Peyer's patch (tissue), 4 donors: ENCODE data around the gene TNFRSF19. TPM values are rescaled to one million over a fixed set of nuclear protein-coding genes. Genes with fewer than 3 reads are reported as not detected.

Experiments
- DNase-seq, 3 donors: peaks; one replicate each; pipeline ENCODE4 v3.0.0-alpha.2; 2017 to 2019
- H3K27ac ChIP-seq, 4 donors: fragments of 200-600 bp; sonication (generic); one replicate each; pipeline ENCODE4 v1.5.1; 2016 to 2019
- H3K27me3 ChIP-seq, 2 donors: fragments of 200-600 bp; sonication (generic); one replicate each; pipeline ENCODE4 v1.5.1; 2019
- H3K36me3 ChIP-seq, 3 donors: fragments of 200-600 bp; sonication (generic); one replicate each; pipeline ENCODE4 v1.5.1; 2016 to 2019
- H3K4me1 ChIP-seq, 4 donors: fragments of 200-600 bp; sonication (generic); one replicate each; pipeline ENCODE4 v1.5.1; 2016 to 2019
- H3K4me3 ChIP-seq, 4 donors: fragments of 200-600 bp; sonication (generic); 1 replicate in 3 of 4; 2 replicates in 1 of 4; pipeline ENCODE4 v1.5.1; 2016 to 2019; ENCODE audit warnings: mild to moderate bottlenecking in 1 of 4
- H3K9me3 ChIP-seq, 4 donors: fragments of 200-600 bp; sonication (generic); one replicate each; pipeline ENCODE4 v1.5.1; 2016 to 2019; ENCODE audit warnings: mild to moderate bottlenecking in 1 of 4
- CTCF ChIP-seq, 6 experiments: fragments of 450-650 bp in 4 of 6; fragments of 200-600 bp in 2 of 6; sonication (generic) in 1 of 6; IDR thresholded peaks; one replicate each; pipeline ENCODE4 v1.5.1; 2017 to 2019; ENCODE audit warnings: antibody characterized with exemption in 6 of 6, mild to moderate bottlenecking in 3 of 6, moderate library complexity in 1 of 6
- POLR2A ChIP-seq, 2 donors: fragments of 450-650 bp; IDR thresholded peaks; one replicate each; pipeline ENCODE4 v1.5.1; 2017; ENCODE audit warnings: antibody characterized with exemption in 2 of 2, mild to moderate bottlenecking in 2 of 2, moderate library complexity in 2 of 2
- total RNA-seq, 4 donors: library from RNA; depleted of rRNA; stranded (reverse); fragments of >200 nt; gene quantifications; one replicate each; pipeline ENCODE4 v1.1.0, GENCODE V29; 2016

TNFRSF19 gene
- total RNA-seq, 4 donors from 2014 or later: 0.94 to 1.7 (median 1.2) TPM; not detected in 1

GRCh38 chr13:23687614-23688013 lies 117.4 kb downstream of the TNFRSF19 start:
- no peaks in the 10 kb centered on the region for H3K36me3 ChIP-seq
- H3K4me1 ChIP-seq: no peaks in the 10 kb centered on the region
- no peak for DNase-seq
- no peaks in the 10 kb centered on the region for H3K27me3 ChIP-seq
- no peak overlapping the region for H3K27ac ChIP-seq
- H3K4me3 ChIP-seq: no peak overlapping the region
- no peak for TF ChIP-seq POLR2A (IDR thresholded peaks at IDR 0.05)
- H3K9me3 ChIP-seq: no peaks in the 10 kb centered on the region

GRCh38 chr13:23688336-23688735 lies 118.1 kb downstream of the TNFRSF19 start:
- TF ChIP-seq POLR2A (IDR thresholded peaks at IDR 0.05) (no peak), CTCF (IDR thresholded peaks at IDR 0.05) (no peak)
- H3K4me1 ChIP-seq: no peaks in the 10 kb centered on the region
- no peaks in the 10 kb centered on the region for H3K27me3 ChIP-seq
- no peak for DNase-seq
- H3K36me3 ChIP-seq: no peaks in the 10 kb centered on the region
- no peak overlapping the region for H3K27ac ChIP-seq
- H3K9me3 ChIP-seq: no peaks in the 10 kb centered on the region
- no peak overlapping the region for H3K4me3 ChIP-seq

- Histone ChIP-seq H3K9me3 (no peaks in the 10 kb centered on the region), H3K27me3 (no peaks in the 10 kb centered on the region), H3K27ac (no peak overlapping the region), H3K36me3 (no peaks in the 10 kb centered on the region), H3K4me3 (no peak overlapping the region), H3K4me1 (peaks cover 0 to 3% (median 0%) of the 10 kb centered on the region in 4 donors)
- DNase-seq: no peak
- TF ChIP-seq POLR2A (IDR thresholded peaks at IDR 0.05) (no peak), CTCF (IDR thresholded peaks at IDR 0.05) (no peak)
Observed at GRCh38 chr13:23690668-23691067, 120.5 kb downstream of the TNFRSF19 start.

GRCh38 chr13:23692816-23693215 lies 122.6 kb downstream of the TNFRSF19 start:
- DNase-seq: no peak
- TF ChIP-seq CTCF (IDR thresholded peaks at IDR 0.05) (no peak), POLR2A (IDR thresholded peaks at IDR 0.05) (no peak)
- Histone ChIP-seq H3K27ac (no peak overlapping the region), H3K4me1 (peaks cover 0 to 9% (median 4%) of the 10 kb centered on the region in 4 donors), H3K36me3 (no peaks in the 10 kb centered on the region), H3K27me3 (no peaks in the 10 kb centered on the region), H3K4me3 (no peak overlapping the region), H3K9me3 (no peaks in the 10 kb centered on the region)

- Histone ChIP-seq H3K36me3 (no peaks in the 10 kb centered on the region), H3K4me3 (peak overlapping the region in 1 of 4 donors; percentile 20), H3K4me1 (peaks cover 0 to 9% (median 4%) of the 10 kb centered on the region in 4 donors), H3K27me3 (no peaks in the 10 kb centered on the region), H3K9me3 (no peaks in the 10 kb centered on the region), H3K27ac (no peak overlapping the region)
- DNase-seq: no peak
- TF ChIP-seq POLR2A (IDR thresholded peaks at IDR 0.05) (no peak), CTCF (IDR thresholded peaks at IDR 0.05) (no peak)
Observed at GRCh38 chr13:23695196-23695595, 125.0 kb downstream of the TNFRSF19 start.

- Histone ChIP-seq H3K9me3 (no peaks in the 10 kb centered on the region), H3K27me3 (no peaks in the 10 kb centered on the region), H3K36me3 (no peaks in the 10 kb centered on the region), H3K4me3 (peak overlapping the region; percentile 2 to 29 (median 18)), H3K27ac (peak overlapping the region in 1 of 4 donors; percentile 40), H3K4me1 (peaks cover 0 to 9% (median 4%) of the 10 kb centered on the region in 4 donors)
- no peak for TF ChIP-seq CTCF (IDR thresholded peaks at IDR 0.05)
- peak in 2 of 3 donors; percentile 51 to 59 for DNase-seq
Observed at GRCh38 chr13:23695711-23696464, 125.7 kb downstream of the TNFRSF19 start.
